NCI-H1092 (cell line): ENCODE results near the gene PALLD.
A peak's percentile ranks its signal among the peaks of the same experiment; 100 is the strongest.
"Not testable (repeated sequence)": the region's sequence is repeated elsewhere in the genome, so short reads cannot be mapped to it uniquely, and the experiment has no call there.

ENCODE experiments used
- DNase-seq: peaks from one replicate; lab custom pipeline; 2025; lab: John Stamatoyannopoulos, UW

PALLD gene

DNA sequence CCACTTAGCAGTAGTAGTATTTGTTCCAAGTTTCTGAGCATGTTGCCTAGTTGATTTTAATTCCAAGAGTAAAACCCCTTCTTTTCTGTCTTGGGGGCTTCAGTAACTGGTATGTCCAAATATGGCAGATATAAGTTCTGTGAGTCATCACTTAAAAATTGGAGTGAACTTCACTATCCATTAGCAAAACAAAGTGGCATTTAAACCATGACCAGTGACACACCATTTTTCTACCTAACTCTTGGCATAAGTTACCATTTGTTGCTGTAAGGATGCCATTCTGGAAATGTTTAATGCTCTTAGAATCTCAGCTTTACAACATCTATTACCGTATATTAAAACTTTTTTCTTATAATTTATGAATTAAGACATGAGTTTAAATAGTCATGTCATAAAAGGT is 411.2 kb downstream of the PALLD start:
- no peak for DNase-seq

DNA sequence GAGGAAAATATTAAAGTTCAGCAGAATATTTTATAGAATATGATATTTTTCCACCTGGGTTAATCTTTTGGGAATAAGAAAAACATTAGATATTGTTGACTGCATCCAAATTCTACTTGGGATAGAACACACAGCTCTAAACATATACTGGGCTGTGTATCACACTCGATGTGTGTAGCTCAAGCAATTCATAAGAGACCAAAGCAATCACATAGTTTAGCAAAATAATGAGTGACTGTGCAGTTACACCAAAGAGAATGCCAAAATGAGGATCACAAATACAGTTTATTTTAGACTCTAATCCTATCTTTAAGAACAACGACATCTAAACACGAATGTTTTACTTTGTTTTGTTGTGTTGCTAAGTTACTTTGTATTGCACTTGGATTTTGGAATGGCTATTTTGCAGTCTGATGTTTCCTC is 412.0 kb downstream of the PALLD start:
- DNase-seq: no peak

DNA sequence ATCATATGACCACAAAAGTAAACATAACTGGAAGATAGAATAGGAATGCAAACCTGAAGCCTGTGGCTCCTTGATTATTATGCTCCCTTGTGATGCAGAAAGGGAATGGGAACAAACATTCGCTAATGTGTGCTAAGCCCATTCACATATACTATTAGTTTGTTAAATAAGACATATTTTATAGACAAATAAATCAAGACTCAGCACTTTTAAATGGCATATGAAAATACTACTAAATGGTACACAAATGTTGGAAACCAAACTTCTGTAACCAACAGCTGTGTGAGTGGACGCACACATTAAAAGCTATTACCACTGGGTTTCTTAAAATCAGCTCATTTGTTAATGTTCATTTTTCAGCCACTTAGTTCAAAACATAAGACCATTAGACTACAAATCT is 417.2 kb downstream of the PALLD start:
- no peak for DNase-seq

DNA sequence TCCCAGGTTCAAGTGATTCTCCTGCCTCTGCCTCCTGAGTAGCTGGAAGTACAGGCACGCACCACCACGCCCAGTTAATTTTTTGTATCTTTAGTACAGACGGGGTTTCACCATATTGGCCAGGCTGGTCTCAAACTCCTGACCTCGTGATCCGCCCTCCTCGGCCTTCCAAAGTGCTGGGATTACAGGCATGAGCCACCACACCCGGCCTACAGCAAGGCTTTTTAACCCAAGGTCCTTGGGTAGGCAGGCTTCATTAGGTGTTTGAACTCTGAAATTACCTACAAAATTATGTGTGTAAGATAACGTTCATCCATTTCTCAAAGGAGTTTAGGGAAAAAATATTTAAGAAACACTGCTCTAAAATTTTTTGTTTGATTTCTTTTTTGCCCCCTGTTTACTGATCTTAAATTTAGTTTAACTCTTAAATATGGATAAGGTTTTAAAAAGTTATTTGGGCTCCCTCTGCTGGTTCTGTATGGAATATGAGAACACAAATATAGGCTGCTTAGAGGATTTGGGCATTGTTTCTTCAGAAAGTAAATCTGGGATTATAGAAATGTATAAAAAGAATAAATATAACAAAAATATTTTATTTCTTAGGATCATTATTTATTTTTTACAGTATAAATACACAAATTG is 420.4 kb downstream of the PALLD start:
- DNase-seq: no peak

DNA sequence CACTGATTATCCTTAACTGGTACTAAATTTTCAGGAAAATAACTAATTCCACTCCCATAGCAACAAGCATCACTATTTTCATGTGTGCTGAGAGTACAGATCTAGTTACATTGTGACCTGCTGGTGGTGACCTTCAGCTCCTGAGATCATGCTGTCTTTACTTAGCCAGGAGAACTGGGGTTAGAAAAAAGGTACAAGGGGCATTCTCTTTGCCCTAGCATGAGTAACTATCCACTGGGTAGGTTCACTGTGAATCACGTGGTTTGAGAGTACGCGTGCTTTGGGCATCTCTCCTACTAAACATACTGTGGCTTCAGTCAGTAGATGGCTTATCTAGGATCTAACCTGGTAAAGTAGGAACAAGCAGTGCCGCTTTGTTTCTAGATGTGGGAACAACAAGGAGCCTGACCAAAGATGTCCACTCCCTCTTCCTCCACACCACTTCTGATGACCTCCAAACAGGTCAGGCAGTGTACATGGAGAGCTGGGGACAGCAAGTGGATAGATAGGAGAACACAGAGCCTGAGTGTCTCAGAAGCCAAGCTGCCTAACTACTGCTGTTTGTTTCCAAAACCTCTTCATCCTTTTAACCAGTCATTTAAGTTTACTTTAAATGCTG is 423.0 kb downstream of the PALLD start:
- no peak for DNase-seq

DNA sequence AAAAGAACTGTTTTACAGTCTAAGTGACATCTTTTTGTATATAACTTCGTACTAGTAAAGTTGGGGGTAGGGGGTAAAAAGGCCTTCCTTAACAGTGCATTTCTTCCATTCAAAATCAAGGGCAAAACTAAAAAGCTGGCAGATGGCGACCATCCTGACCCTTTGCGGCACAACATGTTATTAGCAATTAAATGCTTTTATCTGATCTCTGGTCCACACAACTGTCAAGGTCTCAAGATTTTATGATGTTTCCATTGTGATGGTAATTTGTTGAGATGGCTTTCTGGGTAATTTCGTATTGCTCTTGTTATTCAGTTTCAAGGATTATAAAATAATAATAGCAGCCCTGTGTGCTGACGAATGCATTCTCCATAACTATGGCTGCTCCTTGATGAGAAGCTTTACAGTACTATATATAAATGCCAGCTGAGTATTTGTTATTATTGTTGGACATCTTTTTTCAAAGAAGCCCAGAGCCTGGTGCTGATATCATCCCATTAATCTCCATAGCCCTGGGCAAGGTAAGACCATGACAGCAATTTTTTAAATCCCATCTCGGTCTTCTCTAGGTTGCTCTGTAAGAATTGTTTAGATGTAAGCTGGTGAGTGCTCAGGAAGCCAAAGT is 423.7 kb downstream of the PALLD start:
- no peak for DNase-seq

DNA sequence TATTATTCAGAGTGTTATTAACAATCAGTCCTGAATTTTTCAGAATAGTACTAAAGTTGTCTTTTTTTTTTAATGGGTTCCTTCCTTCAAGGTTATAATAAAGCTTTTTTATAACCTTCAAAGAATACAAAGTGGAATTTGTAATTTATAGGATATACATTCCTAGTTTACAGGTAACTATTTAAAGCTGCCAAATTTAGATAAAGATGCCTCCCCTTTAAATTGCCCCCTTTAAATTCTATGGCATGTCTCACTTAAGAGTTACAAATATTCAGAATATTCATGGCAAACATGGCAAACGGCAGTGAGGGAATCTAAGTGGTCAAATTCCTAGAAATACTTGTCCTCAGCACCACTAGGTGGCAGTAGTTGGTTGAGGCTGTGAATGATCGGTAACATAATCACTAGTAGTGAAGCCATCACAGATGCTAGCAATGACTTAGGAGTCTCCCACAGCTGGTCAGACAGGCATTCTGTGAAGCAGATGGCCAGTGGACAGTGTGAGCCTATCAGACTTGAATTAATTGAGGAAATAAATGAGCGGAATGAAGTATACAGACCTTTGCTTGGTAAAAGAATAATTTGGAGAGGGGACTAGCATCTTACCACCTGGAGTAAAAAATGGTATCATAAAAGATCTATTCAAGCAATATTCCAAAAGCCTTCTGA is 426.8 kb downstream of the PALLD start:
- peak; percentile 63 for DNase-seq

DNA sequence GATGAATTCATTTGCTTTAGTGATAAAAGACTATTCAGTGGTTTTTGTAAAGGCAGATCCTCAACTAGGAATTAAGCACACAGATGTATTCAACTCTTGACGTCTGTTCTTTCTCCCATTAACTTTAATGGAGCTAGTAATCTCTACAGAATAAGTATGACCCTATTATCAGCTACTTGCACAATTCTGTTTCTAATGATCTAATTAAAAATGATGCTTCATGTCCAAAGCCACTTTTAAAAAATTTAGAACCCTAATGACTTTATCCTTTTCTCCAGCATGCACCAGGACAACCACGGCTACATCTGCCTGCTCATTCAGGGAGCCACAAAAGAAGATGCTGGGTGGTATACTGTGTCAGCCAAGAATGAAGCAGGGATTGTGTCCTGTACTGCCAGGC is 427.8 kb downstream of the PALLD start:
- DNase-seq: no peak

DNA sequence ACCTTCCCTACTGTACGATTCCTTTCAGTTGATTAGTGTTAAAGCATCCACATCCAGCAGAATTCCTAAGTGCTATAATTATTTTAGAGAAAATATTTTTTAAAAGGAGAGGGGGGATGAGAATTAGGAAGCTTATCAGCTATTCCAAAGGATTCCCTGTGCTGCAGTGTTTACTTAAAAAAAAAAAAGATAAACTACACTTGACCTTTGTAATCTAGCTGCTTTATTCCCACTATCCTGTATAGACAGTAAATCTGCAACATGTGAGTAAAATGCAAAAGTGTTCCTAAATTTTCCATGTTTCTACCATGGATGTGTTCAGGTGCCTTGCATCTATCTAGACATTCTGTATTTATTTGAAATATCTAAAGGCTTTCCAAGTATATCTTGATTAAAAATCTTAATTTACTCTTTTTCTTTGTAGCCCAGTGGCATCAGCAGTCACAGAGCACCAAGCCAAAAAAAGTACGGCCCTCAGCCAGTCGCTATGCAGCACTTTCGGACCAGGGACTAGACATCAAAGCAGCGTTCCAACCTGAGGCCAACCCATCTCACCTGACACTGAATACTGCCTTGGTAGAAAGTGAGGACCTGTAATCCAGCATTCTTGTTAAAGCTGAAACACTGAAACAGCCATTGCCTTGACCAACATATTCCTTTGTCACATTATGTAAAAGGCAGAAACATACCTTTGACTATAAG is 429.1 kb downstream of the PALLD start:
- no peak for DNase-seq

DNA sequence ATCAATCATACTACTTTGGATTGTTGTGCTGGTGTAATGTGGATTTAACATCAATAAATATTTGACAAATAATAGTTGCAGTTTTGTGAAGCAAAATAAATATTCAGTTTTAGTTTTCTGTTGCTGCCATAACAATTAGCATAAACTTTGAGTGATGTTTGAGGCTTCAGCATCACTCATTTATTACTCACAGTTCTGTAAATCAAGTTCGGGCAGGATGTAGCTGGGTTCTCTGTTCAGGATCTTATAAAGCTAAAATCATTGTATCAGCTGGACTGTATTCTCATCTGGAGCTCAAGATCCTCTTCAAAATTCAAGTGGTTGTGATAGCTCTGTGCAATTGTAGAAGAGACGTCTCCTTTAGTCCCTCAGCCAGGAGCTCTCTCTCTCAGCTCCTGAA is 431.5 kb downstream of the PALLD start:
- no peak for DNase-seq

DNA sequence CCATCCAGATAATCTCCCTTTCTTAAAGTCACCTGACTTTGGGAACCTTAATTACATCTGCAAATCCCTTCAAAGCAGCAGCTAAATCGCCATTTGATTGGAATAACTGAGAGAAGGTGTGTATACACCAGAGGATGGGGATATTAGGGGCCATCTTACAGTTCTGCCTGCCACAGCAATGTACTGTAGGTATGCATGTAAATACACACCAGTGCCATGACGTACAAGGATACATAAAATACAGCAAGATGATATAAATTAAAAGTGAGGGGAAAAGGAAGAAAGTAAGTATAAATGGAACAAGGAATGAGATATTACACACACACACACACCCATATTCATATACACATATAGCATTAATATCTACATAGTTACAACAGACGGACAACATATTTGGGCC is 432.0 kb downstream of the PALLD start:
- no peak for DNase-seq

DNA sequence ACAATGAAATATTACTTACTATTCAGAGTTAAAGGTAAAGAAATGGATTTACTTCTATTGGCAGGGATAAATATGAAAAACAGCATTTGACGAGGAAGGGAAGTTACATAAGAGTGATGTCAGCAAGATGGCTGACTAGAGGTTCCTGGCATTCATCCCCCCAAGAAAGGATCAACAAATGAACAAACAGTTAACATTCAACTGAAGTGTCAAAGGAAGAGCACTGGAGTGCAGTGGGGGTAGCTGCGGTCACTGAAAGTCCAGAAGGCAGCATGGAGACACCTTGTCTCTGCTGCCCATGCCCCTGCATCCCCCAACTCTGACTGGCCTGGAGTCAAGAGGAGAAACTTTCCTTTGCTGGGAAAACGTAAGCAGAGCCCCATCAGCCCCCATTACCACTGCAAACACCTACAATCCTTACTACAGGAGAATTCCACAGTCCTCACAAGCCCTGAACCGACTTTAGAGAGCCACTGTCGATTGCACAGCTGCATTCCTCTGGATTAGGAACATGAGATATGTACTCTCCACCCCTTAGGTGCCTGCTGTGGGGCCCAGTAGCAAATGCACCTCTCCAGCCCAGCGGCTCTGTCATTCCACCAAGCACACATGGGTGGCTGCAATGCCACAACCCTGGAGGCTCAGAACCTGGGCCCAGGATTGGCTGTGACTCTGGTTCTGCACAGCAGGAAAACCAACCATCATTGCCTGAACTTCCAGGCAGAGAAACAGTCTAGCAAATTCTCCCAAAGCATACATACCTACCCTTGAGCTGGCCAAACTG is 433.8 kb downstream of the PALLD start:
- DNase-seq: no peak

DNA sequence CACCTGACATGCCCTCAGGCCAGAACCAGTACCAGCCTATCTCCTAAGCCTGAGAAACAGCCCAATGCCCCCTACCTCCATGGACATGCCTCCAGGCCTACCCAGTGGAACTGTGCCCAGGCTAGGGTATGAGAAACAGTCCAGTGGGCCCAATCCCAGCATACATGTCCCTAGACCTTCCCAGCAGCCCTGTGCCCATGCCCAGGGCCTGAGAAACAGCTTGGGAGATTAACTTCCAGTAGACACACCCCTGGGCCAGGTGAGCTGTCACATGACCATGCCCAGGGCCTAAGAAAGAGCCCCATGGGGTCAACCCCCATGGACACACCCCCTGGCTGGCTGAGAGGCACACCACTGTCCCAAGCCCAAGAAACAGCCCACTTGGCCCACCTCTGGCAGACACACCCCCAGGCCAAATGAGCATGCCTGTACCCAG is 434.4 kb downstream of the PALLD start:
- DNase-seq: no peak

DNA sequence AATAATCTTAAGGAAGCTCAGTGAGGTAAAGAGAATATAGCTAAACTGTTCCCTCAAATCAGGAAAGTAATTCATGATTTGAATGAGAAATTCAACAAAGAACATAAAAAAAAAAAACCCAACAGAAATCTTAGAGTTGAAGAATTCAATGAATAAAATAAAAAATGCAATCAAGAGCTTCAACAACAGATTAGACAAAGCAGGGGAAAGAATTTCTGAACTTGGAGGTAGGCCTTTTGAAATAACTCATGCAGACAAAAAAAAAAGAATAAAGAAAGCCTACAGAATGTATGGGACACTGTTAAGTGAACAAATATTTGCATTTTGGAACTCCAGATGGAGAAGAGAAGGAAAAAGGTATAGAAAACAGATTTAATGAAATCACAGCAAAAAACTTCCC is 435.3 kb downstream of the PALLD start:
- DNase-seq: no peak

DNA sequence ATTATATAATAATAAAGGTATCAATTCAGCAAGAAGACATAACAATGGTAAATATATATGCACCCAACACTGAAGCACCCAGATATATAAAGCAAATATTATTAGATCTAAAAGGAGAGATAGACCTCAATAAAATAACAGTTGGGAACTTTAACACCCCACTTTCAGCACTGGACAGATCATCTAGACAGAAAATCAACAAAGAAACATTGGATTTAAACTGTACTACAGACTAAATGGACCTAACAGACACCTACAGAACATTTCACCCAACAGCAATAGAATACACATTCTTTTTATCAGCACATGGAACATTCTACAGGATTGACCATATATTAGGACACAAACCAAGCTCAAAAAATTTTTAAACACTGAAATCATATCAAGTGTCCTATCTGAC is 436.6 kb downstream of the PALLD start:
- DNase-seq: no peak

DNA sequence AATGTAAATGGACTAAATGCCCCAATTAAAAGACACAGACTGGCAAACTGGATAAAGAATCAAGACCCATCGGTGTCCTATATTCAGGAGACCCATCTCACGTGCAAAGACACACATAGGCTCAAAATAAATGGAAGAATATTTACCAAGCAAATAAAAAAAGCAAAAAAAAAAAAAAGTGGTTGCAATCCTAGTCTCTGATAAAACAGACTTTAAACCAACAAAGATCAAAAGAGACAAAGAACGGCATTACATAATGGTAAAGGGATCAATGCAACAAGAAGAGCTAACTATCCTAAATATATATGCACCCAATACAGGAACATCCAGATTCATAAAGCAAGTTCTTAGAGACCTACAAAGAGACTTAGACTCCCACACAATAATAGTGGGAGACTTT is 440.6 kb downstream of the PALLD start:
- not testable (repeated sequence) for DNase-seq

DNA sequence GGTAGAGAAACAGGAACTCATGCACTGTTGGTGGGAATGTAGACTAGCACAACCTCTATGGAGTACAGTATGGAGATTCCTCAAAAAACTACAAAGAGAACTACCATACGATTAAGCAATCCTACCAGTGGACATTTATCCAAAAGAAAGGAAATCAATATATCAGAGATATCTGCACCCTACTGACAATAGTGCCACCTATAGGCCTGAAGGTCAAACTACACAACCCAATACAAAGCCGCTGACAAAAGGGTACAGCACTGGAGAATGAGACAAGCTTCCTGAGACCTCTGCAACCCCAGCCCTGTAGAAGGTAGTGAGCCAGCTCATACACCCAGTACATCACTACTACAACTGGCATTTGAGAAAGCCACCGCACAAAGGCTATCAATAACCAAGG is 446.1 kb downstream of the PALLD start:
- no peak for DNase-seq

DNA sequence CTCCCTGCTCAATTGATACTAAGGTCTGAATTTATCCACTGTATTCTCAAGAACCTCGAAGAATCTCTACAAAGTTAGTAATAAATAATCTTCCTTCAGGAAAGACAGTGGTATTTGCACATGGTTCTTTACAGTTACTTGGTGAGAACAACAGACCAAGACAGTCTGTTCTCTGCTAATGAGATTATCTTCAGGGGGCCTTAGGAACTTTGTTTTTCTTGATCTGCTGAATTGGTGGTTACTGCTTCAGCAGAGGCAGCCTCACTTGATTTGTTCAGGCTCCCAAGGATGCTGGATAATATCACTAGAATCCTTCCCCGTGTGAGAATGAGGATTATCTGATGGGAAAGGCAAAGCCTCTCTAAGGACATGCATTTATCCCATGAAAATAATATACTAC is 448.4 kb downstream of the PALLD start:
- no peak for DNase-seq

DNA sequence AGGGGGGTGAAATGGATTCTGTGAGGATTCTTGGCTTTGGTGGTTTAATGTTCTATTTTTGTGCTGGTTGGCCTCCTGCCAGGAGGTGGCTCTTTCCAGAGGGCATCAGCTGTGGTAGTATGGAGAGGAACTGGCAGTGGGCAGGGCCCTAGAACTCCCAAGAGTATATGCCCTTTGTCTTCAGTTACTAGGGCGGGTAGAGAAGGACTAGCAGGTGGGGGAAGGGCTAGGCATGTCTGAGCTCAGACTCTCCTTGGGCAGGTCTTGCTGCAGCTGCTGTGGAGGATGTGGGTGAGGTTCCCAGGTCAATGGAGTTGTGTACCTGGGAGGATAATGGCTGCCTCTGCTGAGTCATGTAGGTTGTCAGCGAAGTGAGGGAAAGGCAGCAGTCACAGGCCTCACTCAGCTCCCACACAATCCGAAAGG is 456.0 kb downstream of the PALLD start:
- not testable (repeated sequence) for DNase-seq

DNA sequence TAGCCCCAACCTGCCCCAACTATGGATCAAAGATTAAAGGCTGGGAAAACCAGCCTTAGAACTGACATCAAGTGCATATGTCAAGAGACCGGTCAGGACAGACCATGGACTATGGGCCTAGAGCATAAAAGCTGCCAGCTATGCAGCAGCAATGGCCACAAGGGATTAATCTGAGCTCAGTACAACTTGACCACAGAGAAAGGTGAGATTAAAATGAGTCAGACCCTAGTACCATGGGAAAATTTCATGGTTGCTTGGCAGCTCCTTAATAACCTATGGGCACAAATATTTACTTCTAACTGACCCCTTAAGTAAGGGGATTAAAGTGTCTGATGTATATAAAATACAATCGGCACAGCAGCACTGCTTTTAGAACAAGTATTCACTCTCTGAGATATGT is 458.8 kb downstream of the PALLD start:
- no peak for DNase-seq

DNA sequence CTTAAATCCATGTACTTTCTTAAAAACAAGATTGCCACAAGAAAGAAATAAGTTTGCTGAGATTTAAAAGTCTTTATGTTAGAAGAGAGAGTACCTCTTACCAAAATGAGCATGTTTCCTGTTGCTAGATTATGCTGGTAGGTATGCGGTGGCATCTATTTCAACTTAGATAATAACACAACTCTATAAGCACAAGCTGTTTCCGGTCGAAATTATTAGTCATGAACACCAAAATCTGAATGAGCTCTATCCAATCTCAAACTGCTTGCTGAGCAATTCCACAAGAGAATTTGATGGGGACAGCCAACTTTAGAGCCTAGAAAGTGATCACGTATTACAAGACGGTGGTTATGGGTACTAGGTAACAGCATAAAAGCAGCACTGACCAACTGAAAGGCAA is 463.9 kb downstream of the PALLD start:
- no peak for DNase-seq

DNA sequence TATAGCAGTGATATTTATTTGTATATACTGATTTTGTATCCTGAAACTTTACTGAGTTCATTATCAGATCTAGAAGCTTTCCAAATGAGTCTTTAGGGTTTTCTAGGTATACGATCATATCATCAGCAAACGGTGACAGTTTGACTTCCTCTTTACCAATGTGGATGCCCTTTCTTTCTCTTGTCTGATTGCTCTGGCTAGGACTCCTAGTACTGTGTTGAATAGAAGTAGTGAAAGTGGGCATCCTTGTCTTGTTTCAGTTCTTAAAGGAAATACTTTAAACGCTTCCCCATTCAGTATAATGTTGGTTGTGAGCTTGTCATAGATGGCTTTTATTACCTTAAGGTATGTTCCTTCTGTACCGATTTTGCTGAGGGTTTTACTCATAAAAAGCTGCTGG is 475.7 kb downstream of the PALLD start:
- no peak for DNase-seq
